NCI-H345 (cell line): ENCODE data around the gene PHLPP1.

Experiments
- DNase-seq: peaks from one replicate; lab custom pipeline; 2025; lab: John Stamatoyannopoulos, UW

Gene PHLPP1

GRCh38 chr18:62810682-62811081 is 95.3 kb downstream of the PHLPP1 start:
- no peak for DNase-seq

- DNase-seq, result no peak
Measured at GRCh38 chr18:62811674-62812073, 96.3 kb downstream of the PHLPP1 start.

GRCh38 chr18:62812242-62812641 is 96.9 kb downstream of the PHLPP1 start:
- no peak for DNase-seq

GRCh38 chr18:62812876-62813275 is 97.5 kb downstream of the PHLPP1 start:
- DNase-seq, result no peak

- no peak for DNase-seq
Measured at GRCh38 chr18:62814132-62814759, 98.9 kb downstream of the PHLPP1 start.

- no peak for DNase-seq
Measured at GRCh38 chr18:62825382-62825781, 110.0 kb downstream of the PHLPP1 start.

- peak; percentile 74 for DNase-seq
Measured at GRCh38 chr18:62827397-62827796, 112.1 kb downstream of the PHLPP1 start.

- DNase-seq, result no peak
Measured at GRCh38 chr18:62828091-62828640, 112.8 kb downstream of the PHLPP1 start.

- DNase-seq, result no peak
Measured at GRCh38 chr18:62828852-62829251, 113.5 kb downstream of the PHLPP1 start.

- DNase-seq, result no peak
Measured at GRCh38 chr18:62829936-62830335, 114.6 kb downstream of the PHLPP1 start.

- no peak for DNase-seq
Measured at GRCh38 chr18:62832282-62832681, 116.9 kb downstream of the PHLPP1 start.

- no peak for DNase-seq
Measured at GRCh38 chr18:62833494-62833893, 118.2 kb downstream of the PHLPP1 start.

- no peak for DNase-seq
Measured at GRCh38 chr18:62834715-62835114, 119.4 kb downstream of the PHLPP1 start.

- no peak for DNase-seq
Measured at GRCh38 chr18:62837011-62837410, 121.7 kb downstream of the PHLPP1 start.

- DNase-seq, result no peak
Measured at GRCh38 chr18:62838475-62839098, 123.2 kb downstream of the PHLPP1 start.

- DNase-seq, result no peak
Measured at GRCh38 chr18:62839874-62840713, 124.8 kb downstream of the PHLPP1 start.

- no peak for DNase-seq
Measured at GRCh38 chr18:62841405-62841804, 126.1 kb downstream of the PHLPP1 start.

GRCh38 chr18:62842898-62843297 is 127.6 kb downstream of the PHLPP1 start:
- DNase-seq, result no peak

- no peak for DNase-seq
Measured at GRCh38 chr18:62844850-62845643, 129.7 kb downstream of the PHLPP1 start.

- no peak for DNase-seq
Measured at GRCh38 chr18:62846313-62846712, 131.0 kb downstream of the PHLPP1 start.

GRCh38 chr18:62847081-62847480 is 131.7 kb downstream of the PHLPP1 start:
- DNase-seq, result no peak

GRCh38 chr18:62848946-62849345 is 133.6 kb downstream of the PHLPP1 start:
- no peak for DNase-seq
